Upper lobe of right lung (tissue), 1 donor: Measurements from ENCODE around the gene RALGAPB. TPM values are rescaled to one million over a fixed set of nuclear protein-coding genes. Genes with fewer than 3 reads are reported as not detected.
"Not testable (repeated sequence)": the region's sequence is repeated elsewhere in the genome, so short reads cannot be mapped to it uniquely, and the experiment has no call there.

Experiments
- ATAC-seq: fragments of 200-7000 bp; cut with Tn5 transposase; one replicate; pipeline ENCODE4 v1.9.1; 2020; ENCODE audit warnings: mild to moderate bottlenecking, moderate library complexity
- DNase-seq: peaks from one replicate; pipeline ENCODE4 v3.0.0-alpha.2; 2020
- H3K27ac ChIP-seq: fragments of 200-600 bp; one replicate; pipeline ENCODE4 v1.8.0; 2022
- H3K27me3 ChIP-seq: fragments of 200-600 bp; one replicate; pipeline ENCODE4 v1.8.0; 2022; ENCODE audit warnings: mild to moderate bottlenecking
- H3K36me3 ChIP-seq: fragments of 200-600 bp; one replicate; pipeline ENCODE4 v1.8.0; 2022
- H3K4me1 ChIP-seq: fragments of 200-600 bp; one replicate; pipeline ENCODE4 v1.8.0; 2022
- H3K4me3 ChIP-seq: fragments of 200-600 bp; one replicate; pipeline ENCODE4 v1.8.0; 2022; ENCODE audit warnings: mild to moderate bottlenecking
- H3K9me3 ChIP-seq: fragments of 200-600 bp; one replicate; pipeline ENCODE4 v1.8.0; 2022
- CTCF ChIP-seq: fragments of 200-600 bp; IDR thresholded peaks from one replicate; pipeline ENCODE4 v1.8.0; 2022; ENCODE audit warnings: antibody characterized with exemption
- intact Hi-C: fragments of 100-400 bp; cut with DNase I; formaldehyde crosslinking; loops from one replicate; pipeline ENCODE4 v1.11.0; 2022
- total RNA-seq: library from RNA; stranded (reverse); fragmentation: NEBNext Ultra II Directional; extraction: Animal tissue kit (Norgen Biotek cat#: 25700); gene quantifications from one replicate; pipeline ENCODE4 v1.2.1, GENCODE V29; 2021
- donor health status: DM: no; HTN: yes; CAD: no; lungs with severe emphysema.

Gene RALGAPB
- total RNA-seq, 1 donor from 2014 or later: 35.4 TPM

DNA sequence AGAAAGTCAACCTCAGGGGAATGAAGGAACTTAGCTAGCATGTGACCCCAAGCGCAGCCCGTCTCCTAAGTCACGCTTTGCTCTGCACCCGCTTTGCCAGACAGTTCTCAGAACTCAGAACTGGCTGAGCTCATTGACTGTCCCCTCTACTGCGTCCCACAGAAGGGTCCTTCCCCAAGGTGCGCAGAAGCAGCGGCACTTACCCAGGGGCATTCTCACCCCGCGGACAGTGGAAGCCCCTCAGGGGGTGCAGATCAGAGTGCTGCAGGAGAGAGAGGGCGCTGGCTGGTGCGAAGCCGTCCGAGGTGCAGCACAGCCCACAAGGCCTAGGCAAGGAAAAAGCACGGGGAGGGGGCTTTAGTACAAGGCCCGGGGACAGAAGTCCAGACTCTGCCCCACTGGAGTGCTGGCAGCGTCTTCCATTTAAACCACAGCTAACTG is 38.3 kb upstream of the RALGAPB start:
- peak overlapping the region; percentile 81 for H3K27ac ChIP-seq
- no peaks in the 10 kb centered on the region for H3K9me3 ChIP-seq
- peaks cover 43% of the 10 kb centered on the region for H3K36me3 ChIP-seq
- intact Hi-C loops: no loop called here
- H3K27me3 ChIP-seq: no peaks in the 10 kb centered on the region
- DNase-seq: no peak
- no peak for TF ChIP-seq CTCF
- ATAC-seq: peak; percentile 53
- peak overlapping the region; percentile 81 for H3K4me3 ChIP-seq
- peaks cover 9% of the 10 kb centered on the region for H3K4me1 ChIP-seq

DNA sequence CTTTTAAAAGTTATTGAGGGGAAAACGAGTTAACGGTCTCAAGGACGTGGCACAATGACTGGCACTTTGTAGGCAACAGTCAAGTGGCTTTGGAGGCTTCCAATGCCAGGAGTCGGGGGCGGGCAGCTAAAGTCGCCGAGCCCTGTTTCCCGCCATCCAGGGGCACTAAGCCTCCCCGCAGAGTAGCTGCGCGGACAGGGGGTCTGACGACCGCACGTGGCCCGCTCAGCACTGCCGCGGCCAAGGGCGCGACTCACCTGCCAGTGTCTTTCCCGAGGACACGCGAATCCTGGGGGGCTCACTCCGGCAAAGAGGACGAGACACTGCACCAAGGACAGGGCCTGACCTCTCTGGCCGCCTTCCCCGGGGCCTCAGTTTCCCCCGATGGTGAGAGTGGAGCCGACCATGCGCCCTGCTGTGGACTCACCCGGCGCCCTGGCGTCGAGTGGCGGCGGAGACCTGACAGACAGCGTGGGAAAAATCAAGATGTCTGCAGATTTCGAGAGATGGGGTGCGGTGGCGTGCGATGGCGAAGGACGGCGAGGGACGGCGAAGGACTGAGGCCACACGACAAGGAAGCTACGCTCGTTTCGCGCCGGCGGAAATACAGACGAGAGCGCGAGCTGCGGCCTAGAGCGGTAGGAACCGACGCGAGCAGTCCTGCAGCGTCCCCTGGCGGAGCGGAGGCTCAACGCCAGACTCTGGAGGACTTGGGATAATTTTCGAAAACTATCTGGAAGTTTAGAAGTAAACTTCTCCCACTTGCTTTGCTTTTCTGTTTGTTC is 37.7 kb upstream of the RALGAPB start, which contains the start of gene SNHG17:
TSS of gene SNHG17 (minus strand) at position 559 of the 785 bp plus-strand sequence.
- TF ChIP-seq CTCF: peak; percentile 100
- Histone ChIP-seq H3K27me3 (no peaks in the 10 kb centered on the region), H3K27ac (peak within 1 kb of the TSS; percentile 81), H3K36me3 (peaks cover 37% of the 10 kb centered on the region), H3K9me3 (no peaks in the 10 kb centered on the region), H3K4me1 (peaks cover 9% of the 10 kb centered on the region), H3K4me3 (peak within 1 kb of the TSS; percentile 81)
- peak; percentile 94 for DNase-seq
- ATAC-seq: peak; percentile 98
- intact Hi-C loops: no loop called here

DNA sequence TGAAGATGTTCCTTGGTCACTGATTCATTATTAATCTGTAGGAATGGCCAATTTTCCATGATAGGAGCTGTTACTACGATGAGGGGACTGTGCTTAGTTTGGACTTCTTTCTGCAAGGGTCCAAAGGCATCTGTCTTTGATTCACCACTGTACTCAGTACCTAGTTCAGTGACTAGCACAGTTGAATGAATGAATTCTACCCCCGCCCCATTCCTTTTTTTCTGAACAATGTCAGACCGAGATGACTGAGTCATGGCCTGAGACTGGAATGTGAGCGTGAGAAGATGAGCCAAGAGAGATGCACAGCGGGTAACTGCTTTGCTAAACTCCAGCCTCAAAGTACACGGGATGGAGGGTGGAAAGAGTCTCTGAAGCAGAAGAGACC is 37.1 kb upstream of the RALGAPB start:
- intact Hi-C loops: no loop called here
- H3K36me3 ChIP-seq: peaks cover 31% of the 10 kb centered on the region
- DNase-seq (no peak), ATAC-seq (no peak)
- no peaks in the 10 kb centered on the region for H3K27me3 ChIP-seq
- H3K4me3 ChIP-seq: no peak overlapping the region
- H3K4me1 ChIP-seq: peaks cover 9% of the 10 kb centered on the region
- TF ChIP-seq CTCF: no peak
- no peak overlapping the region for H3K27ac ChIP-seq
- H3K9me3 ChIP-seq: no peaks in the 10 kb centered on the region

DNA sequence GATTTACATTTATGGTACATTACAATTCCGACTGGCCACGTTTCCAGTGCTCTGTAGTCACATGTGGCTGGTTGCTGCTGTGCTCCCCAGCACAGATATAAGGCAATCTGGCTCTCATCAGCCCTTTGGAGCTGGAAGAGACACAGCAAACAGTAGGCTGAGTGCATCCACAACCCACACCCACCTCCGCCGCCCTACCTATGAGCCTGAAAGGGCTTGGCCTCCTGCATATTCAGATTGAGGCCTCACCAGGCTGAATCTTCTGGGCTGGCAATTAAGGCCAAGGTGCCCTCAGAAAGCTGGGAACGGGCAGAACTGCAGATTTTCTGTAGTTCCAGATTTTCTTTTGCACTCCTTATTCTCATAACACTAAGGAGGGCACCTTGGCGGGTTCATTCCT is 34.8 kb upstream of the RALGAPB start:
- H3K27ac ChIP-seq: no peak overlapping the region
- TF ChIP-seq CTCF: no peak
- H3K27me3 ChIP-seq: no peaks in the 10 kb centered on the region
- H3K36me3 ChIP-seq: peaks cover 8% of the 10 kb centered on the region
- ATAC-seq: no peak
- H3K9me3 ChIP-seq: no peaks in the 10 kb centered on the region
- intact Hi-C loops: no loop called here
- no peak overlapping the region for H3K4me3 ChIP-seq
- DNase-seq: no peak
- peaks cover 9% of the 10 kb centered on the region for H3K4me1 ChIP-seq

DNA sequence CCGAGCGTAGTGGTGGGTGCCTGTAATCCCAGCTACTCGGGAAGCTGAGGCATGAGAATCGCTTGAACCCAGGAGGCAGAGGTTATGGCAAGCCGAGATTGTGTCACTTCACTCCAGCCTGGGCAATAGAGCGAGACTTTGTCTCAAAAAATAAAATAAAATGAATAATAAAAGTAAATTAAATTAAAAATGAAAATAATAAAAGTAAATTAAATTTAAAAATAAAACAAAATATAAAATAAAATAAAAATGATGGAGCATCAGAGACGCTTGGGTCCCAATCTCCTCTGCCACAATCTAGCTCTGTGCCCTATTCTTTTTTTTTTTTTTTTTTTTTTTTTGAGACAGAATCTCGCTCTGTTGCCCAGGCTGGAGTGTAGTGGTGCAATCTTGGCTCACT is 31.5 kb upstream of the RALGAPB start:
- ATAC-seq: not testable (repeated sequence)

GRCh38 chr20:38441916-38442315 is 30.7 kb upstream of the RALGAPB start:
- no peak overlapping the region for H3K4me3 ChIP-seq
- no peaks in the 10 kb centered on the region for H3K36me3 ChIP-seq
- H3K9me3 ChIP-seq: no peaks in the 10 kb centered on the region
- H3K27ac ChIP-seq: no peak overlapping the region
- ATAC-seq (no peak), DNase-seq (no peak)
- intact Hi-C loops: no loop called here
- no peak for TF ChIP-seq CTCF
- H3K27me3 ChIP-seq: no peaks in the 10 kb centered on the region
- no peaks in the 10 kb centered on the region for H3K4me1 ChIP-seq

More for the DNA sequence above, 31.5 kb upstream of the RALGAPB start:
- H3K9me3 ChIP-seq, H3K36me3 ChIP-seq, H3K27me3 ChIP-seq, H3K4me3 ChIP-seq, DNase-seq, intact Hi-C loops, H3K4me1 ChIP-seq, H3K27ac ChIP-seq: not testable (repeated sequence)
